HG03196 (cell line): ENCODE data around the gene FOSL1.
A peak's percentile ranks its signal among the peaks of the same experiment; 100 is the strongest.
"Not testable (repeated sequence)": the region's sequence is repeated elsewhere in the genome, so short reads cannot be mapped to it uniquely, and the experiment has no call there.

Experiments used
- ATAC-seq: cut with Tn5 transposase; IDR thresholded peaks from one replicate; pipeline ENCODE4 v1.9.1; 2021; ENCODE audit not compliant: unreplicated experiment

Gene FOSL1

DNA sequence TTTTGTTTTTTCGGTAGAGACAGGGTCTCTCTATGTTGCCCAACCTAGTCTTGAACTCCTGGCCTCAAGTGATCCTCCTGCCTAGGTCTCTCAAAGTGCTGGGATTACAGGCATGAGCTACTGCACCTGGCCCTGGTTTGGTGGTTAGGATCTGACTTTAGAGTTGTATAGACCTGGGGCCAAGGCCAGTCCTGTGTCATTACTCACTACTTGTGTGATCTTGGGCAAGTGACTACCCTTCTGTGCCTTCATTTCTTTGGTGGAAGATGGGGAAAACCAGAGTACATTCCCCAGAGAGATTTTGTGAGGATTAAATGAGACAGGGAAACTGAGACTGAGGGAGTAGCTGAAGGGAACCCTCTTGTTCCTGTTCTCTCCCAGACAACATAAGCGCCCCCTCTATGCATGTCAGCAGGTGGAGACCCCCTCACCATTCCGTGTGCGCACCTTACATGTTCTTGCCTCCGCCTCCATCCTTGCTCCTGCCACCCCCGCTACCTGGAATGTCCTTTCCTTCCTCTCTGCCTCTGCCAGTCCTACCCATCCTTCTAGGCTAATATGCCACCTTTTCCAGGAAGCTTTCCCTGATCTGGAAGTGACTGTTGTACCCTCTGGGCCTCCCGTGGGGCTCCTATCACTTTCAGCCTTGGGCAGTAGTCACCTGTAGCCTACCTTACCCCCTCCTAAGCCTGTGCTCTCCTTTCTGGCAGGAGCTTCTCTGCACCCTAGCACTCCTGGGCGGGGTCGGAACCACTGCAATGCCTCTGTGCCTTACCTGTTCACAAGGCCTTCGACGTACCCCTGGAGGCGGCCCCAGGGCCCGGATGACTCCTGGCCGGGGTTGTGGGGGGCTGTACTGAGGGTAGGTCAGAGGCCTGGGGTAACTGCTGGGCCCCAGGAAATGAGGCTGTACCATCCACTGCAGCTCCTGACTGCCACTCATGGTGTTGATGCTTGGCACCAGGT is 3.9 kb downstream of the FOSL1 start:
- no peak for ATAC-seq

GRCh38 chr11:65895482-65895981 is 4.7 kb downstream of the FOSL1 start:
- no peak for ATAC-seq

DNA sequence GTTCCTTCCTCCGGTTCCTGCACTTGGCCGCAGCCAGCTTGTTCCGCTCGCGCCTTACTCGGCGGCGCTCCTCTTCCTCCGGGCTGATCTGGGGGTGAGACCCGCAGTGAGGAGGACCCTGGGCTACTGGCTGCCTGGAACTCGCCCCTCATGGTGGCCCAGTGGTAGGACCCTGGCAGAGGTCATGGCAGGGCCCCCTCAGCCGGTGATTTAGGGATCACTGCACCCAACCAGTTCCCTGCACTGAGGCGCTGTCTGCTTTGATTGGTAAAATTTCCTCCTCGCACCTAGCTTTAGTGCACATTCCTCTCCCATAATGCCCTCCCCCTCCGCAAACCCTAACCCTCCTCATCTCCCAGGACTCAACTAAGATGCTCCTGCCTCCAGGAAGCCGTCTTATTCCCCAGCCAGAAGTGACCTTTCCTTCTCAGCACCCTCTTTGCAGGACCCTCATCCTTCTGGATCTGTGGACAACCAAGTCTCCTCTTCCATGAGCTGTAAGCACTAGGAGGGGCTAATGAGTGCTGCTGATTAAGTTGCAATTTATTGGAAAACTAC is 6.1 kb downstream of the FOSL1 start:
- ATAC-seq, result no peak

DNA sequence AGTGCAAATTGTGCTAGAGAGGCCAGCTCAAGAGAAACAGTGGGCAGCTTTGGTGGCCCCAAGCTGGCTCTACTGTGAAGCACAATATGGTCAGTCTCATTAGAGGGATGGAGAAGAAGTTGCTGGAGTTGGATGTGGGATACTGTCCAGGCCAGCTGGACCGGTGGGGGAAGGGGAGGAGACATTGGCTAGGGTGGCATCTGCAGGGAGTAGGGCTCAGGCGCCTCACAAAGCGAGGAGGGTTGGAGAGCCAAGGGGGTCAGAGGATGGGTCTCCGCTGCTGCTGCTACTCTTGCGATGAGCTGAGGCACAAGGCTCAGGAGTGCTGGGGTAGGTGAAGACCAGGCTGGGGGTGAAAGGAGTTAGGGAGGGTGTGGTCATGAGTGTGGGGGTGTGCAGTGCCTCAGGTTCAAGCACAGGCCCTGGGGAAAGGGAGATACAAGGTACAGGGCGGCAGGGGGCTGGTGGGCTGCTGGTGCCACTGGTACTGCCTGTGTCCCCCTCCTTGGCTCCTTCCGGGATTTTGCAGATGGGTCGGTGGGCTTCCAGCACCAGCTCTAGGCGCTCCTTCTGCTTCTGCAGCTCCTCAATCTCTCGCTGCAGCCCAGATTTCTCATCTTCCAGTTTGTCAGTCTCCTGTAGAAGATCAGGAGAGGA is 7.4 kb downstream of the FOSL1 start:
- ATAC-seq, result no peak

- ATAC-seq, result not testable (repeated sequence)
These were observed 8.0 kb downstream of the FOSL1 start for GRCh38 chr11:65892137-65892540.

GRCh38 chr11:65891219-65892136 is 8.7 kb downstream of the FOSL1 start:
- ATAC-seq, result no peak

DNA sequence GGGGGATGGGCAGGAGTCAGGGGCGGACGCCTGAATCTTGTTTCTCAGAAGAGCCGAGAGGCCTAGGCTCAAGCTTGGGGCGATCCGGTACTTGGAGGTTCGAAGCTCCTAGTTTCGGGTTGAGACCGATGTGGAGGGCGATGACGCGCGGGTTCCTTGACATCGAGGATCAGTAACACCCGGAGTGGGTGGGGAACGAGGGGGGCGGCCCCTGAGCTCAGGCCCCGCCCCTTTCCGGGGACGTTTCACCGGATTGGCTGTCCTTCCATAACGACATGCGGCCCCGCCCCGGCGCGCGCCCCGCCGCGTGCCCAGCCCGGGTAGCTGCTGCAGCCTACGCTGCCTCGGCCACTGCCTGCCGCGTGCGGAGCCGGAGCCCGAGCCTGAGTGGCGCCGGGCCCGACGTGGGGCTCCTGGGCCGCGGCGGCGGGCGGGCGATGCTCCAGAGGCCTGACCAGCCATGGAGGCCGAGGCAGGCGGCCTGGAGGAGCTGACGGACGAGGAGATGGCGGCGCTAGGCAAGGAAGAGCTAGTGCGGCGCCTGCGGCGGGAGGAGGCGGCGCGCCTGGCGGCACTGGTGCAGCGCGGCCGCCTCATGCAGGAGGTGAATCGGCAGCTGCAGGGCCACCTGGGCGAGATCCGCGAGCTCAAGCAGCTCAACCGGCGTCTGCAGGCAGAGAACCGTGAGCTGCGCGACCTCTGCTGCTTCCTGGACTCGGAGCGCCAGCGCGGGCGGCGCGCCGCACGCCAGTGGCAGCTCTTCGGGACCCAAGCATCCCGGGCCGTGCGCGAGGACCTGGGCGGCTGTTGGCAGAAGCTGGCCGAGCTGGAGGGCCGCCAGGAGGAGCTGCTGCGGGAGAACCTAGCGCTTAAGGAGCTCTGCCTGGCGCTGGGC is 9.6 kb downstream of the FOSL1 start, which contains the start of gene CCDC85B:
Gene CCDC85B, plus strand, starts transcription at position 350 of the 895 bp plus-strand sequence. Its CDS starts 111 bp downstream, at position 461.
- peak; percentile 43 for ATAC-seq

DNA sequence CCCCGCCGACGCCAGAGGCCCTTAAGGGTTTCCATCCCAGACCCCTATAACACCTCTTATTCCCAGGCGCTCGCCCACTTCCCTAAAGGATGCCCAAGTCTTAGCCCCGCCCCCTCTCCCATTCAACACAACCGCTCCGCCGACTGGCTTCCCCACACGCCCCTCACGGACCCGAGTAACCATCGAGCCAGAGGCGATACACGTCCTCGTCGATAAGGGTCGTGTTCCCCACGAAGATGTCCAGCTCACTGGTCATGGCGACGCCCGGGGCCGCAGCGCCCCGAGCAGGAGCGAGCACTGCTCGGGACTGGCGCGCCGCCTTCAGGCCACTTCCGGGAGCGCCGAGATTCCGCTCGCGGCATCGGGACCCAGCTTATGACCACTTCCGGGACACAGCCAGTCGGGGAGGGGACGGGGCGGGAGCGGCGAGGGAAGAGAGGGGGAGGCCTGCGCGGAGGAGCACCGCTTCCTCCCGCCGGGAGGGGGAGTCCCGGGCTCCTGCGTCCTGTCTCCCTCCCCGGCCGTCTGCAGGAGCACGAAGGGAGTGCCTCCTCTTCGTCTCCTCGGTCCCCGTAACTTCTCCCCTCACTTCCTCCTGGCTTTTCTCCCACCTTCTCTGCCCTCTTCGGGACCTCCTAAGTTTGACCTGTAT is 11.9 kb downstream of the FOSL1 start, which contains the start of gene FIBP:
Gene FIBP, minus strand, starts transcription at position 309 of the 652 bp plus-strand sequence. Its CDS starts 53 bp downstream, at position 256.
- peak; percentile 43 for ATAC-seq

- ATAC-seq, result peak; percentile 1
These were observed 12.4 kb downstream of the FOSL1 start for GRCh38 chr11:65887723-65888162.

GRCh38 chr11:65886826-65887722 is 13.1 kb downstream of the FOSL1 start:
- no peak for ATAC-seq

DNA sequence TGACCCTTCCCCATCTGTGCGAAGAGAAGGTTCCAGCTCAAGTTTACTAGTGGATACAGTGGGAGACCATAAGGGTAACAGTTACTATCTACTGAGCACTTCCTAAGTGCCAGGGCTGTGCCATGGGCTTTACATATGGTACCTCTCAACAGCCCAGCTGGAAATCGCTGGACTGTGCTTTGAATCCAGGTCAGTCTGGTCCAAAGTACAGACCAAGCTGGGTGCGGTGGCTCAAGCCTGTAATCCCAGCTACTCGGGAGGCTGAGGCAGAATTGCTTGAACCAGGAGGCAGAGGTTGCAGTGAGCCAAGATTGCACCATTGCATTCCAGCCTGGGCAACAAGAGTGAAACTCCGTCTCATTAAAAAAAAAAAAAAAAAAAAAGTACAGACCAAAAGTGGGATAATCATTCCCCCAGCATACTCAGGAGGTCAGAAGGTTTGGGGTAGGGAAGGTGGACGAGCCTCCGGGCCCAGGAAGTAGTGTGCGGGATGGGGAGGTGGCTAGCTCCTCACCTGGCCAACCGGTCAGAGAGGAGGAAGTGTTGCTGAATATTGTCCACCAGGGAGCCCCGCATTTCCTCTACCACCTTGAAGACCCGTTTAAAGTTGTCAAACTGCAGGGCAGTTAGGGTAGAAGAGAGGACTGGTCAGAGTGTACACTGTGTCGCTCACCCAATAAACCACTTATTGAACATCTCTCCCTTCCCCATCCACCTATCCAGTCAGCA is 14.2 kb downstream of the FOSL1 start:
- ATAC-seq, result no peak

GRCh38 chr11:65885231-65885630 is 15.0 kb downstream of the FOSL1 start:
- no peak for ATAC-seq

- no peak for ATAC-seq
These were observed 15.5 kb downstream of the FOSL1 start for GRCh38 chr11:65884716-65885092.

- no peak for ATAC-seq
These were observed 16.1 kb downstream of the FOSL1 start for GRCh38 chr11:65883786-65884715.

GRCh38 chr11:65883058-65883761 is 17.0 kb downstream of the FOSL1 start:
- no peak for ATAC-seq
